Bronchial epithelial cell (primary cell): ENCODE measurements around the gene SGCD. TPM values are rescaled to one million over a fixed set of nuclear protein-coding genes. Genes with fewer than 3 reads are reported as not detected.

Source experiments
- DNase-seq: peaks from one replicate; pipeline ENCODE4 v3.0.0-alpha.2; 2010; ENCODE audit warnings: low read depth
- FAIRE-seq: peaks from 2 replicates; lab custom pipeline; 2011; peaks lifted over from hg19 to GRCh38; lab: Jason Lieb, UNC
- H3K27me3 ChIP-seq: 2 replicates; pipeline ENCODE4 v1.5.1; 2011; ENCODE audit warnings: low read length; ENCODE audit not compliant: control insufficient read depth, insufficient read depth
- H3K36me3 ChIP-seq: 2 replicates; pipeline ENCODE4 v1.5.1; 2011; ENCODE audit warnings: low read length; ENCODE audit not compliant: control insufficient read depth, insufficient read depth
- H3K4me3 ChIP-seq: 2 replicates; pipeline ENCODE4 v1.5.1; 2011; ENCODE audit warnings: mild to moderate bottlenecking, low read depth, low read length, control low read depth
- CTCF ChIP-seq: IDR thresholded peaks from 2 replicates; pipeline ENCODE4 v1.5.1; 2011; ENCODE audit warnings: mild to moderate bottlenecking, moderate library complexity, low read length, control low read depth, inconsistent platforms; ENCODE audit not compliant: insufficient read depth, severe bottlenecking
- total RNA-seq: library from RNA; depleted of rRNA; stranded (reverse); fragments of >200 nt; gene quantifications from 2 replicates; pipeline ENCODE4 v1.2.1, GENCODE V29; 2014

The SGCD gene
- total RNA-seq, 1 donor from 2014 or later: under 0.01 TPM

DNA sequence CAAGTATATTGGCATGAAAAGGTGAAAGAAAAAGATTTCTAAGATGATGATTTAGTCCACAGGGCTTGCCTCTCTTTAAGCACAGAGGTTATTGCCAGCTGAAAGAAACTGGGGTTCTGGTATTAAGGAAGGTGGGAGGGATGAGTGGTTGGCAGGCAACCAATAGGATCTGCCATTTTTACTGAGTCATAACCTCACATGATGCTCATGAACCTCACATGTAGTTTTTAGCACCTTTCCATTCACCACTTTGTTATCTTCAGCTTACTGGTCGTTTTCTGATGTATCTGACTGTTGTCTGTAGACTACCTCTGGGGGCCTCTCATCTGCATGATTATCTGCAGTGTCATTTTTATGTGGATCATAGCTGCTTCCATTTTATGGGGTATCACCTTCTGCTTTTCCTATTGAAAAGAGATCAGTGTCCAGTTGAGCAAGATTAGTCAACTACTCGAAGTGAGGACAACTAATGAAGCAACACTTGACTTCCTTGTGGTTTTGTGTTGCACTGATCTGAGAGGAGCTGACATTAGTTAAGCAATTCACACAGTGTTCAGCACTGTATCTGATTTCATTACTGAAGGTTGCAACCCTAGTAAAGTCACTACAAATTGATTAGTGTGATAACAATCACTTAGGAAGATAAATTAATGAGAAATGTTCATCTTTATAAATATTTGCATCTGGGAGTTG is 186.3 kb downstream of the SGCD start:
- DNase-seq (no peak), FAIRE-seq (no peak)
- no peak overlapping the region for H3K4me3 ChIP-seq
- TF ChIP-seq CTCF: no peak
- no peaks in the 10 kb centered on the region for H3K27me3 ChIP-seq
- H3K36me3 ChIP-seq: no peaks in the 10 kb centered on the region

DNA sequence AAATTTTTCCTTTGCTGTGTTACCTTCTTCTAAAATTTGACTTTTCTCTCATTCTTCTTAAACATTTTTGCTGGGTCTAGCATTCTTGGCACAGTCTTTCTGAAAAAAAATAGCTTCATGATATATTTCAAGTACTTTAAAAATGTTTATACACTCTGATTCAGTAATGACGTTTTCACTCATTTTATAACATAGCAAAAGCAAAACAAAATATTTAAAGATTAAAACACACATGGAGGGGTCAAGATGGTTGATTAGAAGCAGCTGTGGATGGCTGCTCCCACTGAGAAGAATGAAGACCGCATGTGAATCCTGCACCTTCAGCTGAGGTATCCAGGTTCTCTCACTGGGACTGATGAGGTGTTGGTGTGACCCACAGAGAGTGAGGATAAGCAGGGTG is 188.2 kb downstream of the SGCD start:
- DNase-seq: no peak
- no peaks in the 10 kb centered on the region for H3K27me3 ChIP-seq
- TF ChIP-seq CTCF: no peak
- H3K36me3 ChIP-seq: no peaks in the 10 kb centered on the region
- FAIRE-seq: no peak
- no peak overlapping the region for H3K4me3 ChIP-seq

DNA sequence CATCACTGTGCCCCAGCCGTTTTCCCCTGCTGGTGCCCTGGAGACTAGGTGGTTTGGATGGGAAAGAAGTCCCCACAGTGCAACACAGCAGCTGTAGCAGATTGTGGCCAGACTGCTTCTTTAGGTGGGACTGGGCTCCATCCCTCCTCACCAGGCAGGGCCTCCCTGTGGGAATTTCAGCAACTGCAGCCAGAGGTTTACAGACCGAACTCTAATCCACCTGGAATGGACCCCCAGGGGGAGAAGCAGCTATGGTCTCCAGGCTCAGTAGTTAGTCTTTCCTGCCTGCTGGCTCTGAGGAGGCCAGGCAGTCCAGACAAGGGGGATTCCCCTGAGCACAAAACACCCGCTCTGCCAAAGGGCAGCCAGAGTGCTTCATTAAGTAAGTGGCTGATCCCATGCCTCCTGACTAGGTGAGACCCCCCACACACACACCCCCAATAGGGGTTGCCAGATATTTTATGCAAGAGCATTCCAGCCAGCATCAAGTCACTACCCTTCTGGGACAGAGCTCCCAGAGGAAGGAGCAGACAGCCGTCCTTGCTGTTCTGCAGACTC is 188.9 kb downstream of the SGCD start:
- H3K4me3 ChIP-seq: no peak overlapping the region
- DNase-seq (no peak), FAIRE-seq (no peak)
- no peaks in the 10 kb centered on the region for H3K27me3 ChIP-seq
- H3K36me3 ChIP-seq: no peaks in the 10 kb centered on the region
- TF ChIP-seq CTCF: no peak

- no peak for TF ChIP-seq CTCF
- no peak for FAIRE-seq
- Histone ChIP-seq H3K4me3 (no peak overlapping the region), H3K36me3 (no peaks in the 10 kb centered on the region), H3K27me3 (no peaks in the 10 kb centered on the region)
- DNase-seq: no peak
Observed at GRCh38 chr5:156522651-156523529, 195.9 kb downstream of the SGCD start.

GRCh38 chr5:156523607-156524006 is 196.6 kb downstream of the SGCD start:
- no peak for FAIRE-seq
- Histone ChIP-seq H3K4me3 (no peak overlapping the region), H3K27me3 (no peaks in the 10 kb centered on the region), H3K36me3 (no peaks in the 10 kb centered on the region)
- DNase-seq: no peak
- no peak for TF ChIP-seq CTCF
